ENCODE data around the gene PDE1A.
"Not testable (repeated sequence)": the region's sequence is repeated elsewhere in the genome, so short reads cannot be mapped to it uniquely, and the experiment has no call there.

The PDE1A gene

GRCh38 chr2:182404975-182405561 lies 21.8 kb downstream of the PDE1A start:
- no peak for DNase-seq

GRCh38 chr2:182404092-182404491 lies 22.7 kb downstream of the PDE1A start:
- DNase-seq: no peak

- DNase-seq: no peak
Measured at GRCh38 chr2:182393270-182393760, 33.5 kb downstream of the PDE1A start.

- no peak for DNase-seq
Measured at GRCh38 chr2:182391443-182391842, 35.4 kb downstream of the PDE1A start.

GRCh38 chr2:182386267-182386880 lies 40.5 kb downstream of the PDE1A start:
- not testable (repeated sequence) for DNase-seq

- no peak for DNase-seq
Measured at GRCh38 chr2:182384860-182385259, 42.0 kb downstream of the PDE1A start.

- no peak for DNase-seq
Measured at GRCh38 chr2:182381225-182381624, 45.6 kb downstream of the PDE1A start.

GRCh38 chr2:182379241-182379640 lies 47.6 kb downstream of the PDE1A start:
- DNase-seq: no peak

- DNase-seq: no peak
Measured at GRCh38 chr2:182378759-182379158, 48.1 kb downstream of the PDE1A start.

GRCh38 chr2:182377467-182377866 lies 49.4 kb downstream of the PDE1A start:
- DNase-seq: no peak

- no peak for DNase-seq
Measured at GRCh38 chr2:182375862-182376261, 51.0 kb downstream of the PDE1A start.

- DNase-seq: no peak
Measured at GRCh38 chr2:182372661-182373060, 54.2 kb downstream of the PDE1A start.

- no peak for DNase-seq
Measured at GRCh38 chr2:182368996-182369395, 57.8 kb downstream of the PDE1A start.

GRCh38 chr2:182368446-182368845 lies 58.4 kb downstream of the PDE1A start:
- DNase-seq: no peak

- no peak for DNase-seq
Measured at GRCh38 chr2:182367401-182367800, 59.4 kb downstream of the PDE1A start.

- DNase-seq: no peak
Measured at GRCh38 chr2:182366628-182367027, 60.2 kb downstream of the PDE1A start.

- no peak for DNase-seq
Measured at GRCh38 chr2:182365855-182366254, 61.0 kb downstream of the PDE1A start.

GRCh38 chr2:182361477-182361876 lies 65.4 kb downstream of the PDE1A start:
- no peak for DNase-seq

GRCh38 chr2:182360663-182361260 lies 66.1 kb downstream of the PDE1A start:
- no peak for DNase-seq

GRCh38 chr2:182359990-182360662 lies 66.7 kb downstream of the PDE1A start:
- no peak for DNase-seq

GRCh38 chr2:182359027-182359989 lies 67.5 kb downstream of the PDE1A start:
- DNase-seq: no peak

- no peak for DNase-seq
Measured at GRCh38 chr2:182358601-182359000, 68.2 kb downstream of the PDE1A start.

GRCh38 chr2:182355815-182356214 lies 71.0 kb downstream of the PDE1A start:
- no peak for DNase-seq

All from activated CD4-positive, alpha-beta T cell treated with anti-CD3 and anti-CD28 coated beads for 4 hours (primary cell).